ENCODE results near the gene DISP2.

DNA sequence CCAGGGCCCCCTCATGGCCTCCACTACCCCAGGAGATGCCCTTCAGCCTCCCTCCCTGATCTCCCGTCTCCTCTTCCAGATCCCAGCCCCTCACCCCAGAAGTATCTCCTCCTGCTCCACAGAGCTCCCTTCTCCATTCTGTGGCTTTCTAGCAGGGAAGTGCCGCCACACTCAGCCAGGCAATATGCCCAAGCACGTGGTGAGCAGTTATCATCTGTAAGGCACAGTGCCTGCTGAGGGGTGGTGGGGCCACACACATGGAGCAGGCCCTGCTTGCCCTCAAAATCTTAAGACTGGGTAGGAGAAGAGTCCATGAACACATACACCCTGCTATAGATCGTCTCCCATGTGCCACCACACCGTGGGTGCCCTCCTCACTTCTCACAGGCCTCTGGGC is 9.5 kb upstream of the DISP2 start:
- TF ChIP-seq, protein P1, sequence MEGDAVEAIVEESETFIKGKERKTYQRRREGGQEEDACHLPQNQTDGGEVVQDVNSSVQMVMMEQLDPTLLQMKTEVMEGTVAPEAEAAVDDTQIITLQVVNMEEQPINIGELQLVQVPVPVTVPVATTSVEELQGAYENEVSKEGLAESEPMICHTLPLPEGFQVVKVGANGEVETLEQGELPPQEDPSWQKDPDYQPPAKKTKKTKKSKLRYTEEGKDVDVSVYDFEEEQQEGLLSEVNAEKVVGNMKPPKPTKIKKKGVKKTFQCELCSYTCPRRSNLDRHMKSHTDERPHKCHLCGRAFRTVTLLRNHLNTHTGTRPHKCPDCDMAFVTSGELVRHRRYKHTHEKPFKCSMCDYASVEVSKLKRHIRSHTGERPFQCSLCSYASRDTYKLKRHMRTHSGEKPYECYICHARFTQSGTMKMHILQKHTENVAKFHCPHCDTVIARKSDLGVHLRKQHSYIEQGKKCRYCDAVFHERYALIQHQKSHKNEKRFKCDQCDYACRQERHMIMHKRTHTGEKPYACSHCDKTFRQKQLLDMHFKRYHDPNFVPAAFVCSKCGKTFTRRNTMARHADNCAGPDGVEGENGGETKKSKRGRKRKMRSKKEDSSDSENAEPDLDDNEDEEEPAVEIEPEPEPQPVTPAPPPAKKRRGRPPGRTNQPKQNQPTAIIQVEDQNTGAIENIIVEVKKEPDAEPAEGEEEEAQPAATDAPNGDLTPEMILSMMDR (IDR thresholded peaks at IDR 0.05; ENCODE audit: control extremely low read depth in 1 of 3, insufficient read depth in 1 of 3, low read depth in 1 of 3, low read length in 3 of 3) = no peak
- no peak for TF ChIP-seq NANOG (IDR thresholded peaks at IDR 0.05; ENCODE audit: insufficient read depth, low read depth, low read length, poor library complexity, severe bottlenecking)
- no peak for TF ChIP-seq EZH2 (IDR thresholded peaks at IDR 0.05; ENCODE audit: low read depth, low read length, severe bottlenecking)
- TF ChIP-seq CEBPB (IDR thresholded peaks at IDR 0.05; ENCODE audit: low read depth, low read length) = no peak
- no peak for TF ChIP-seq POLR2AphosphoS5 (IDR thresholded peaks at IDR 0.05; ENCODE audit: low read depth, low read length)
- TF ChIP-seq EGR1 (IDR thresholded peaks at IDR 0.05; ENCODE audit: borderline replicate concordance, low read depth, low read length) = no peak
- TF ChIP-seq BCL11A (IDR thresholded peaks at IDR 0.05; ENCODE audit: low read depth in 2 of 2, low read length in 2 of 2) = no peak
- no peak for TF ChIP-seq RNF2 (IDR thresholded peaks at IDR 0.05; ENCODE audit: borderline replicate concordance, low read depth, low read length, missing control alignments, poor library complexity, severe bottlenecking)
- TF ChIP-seq, protein P2, sequence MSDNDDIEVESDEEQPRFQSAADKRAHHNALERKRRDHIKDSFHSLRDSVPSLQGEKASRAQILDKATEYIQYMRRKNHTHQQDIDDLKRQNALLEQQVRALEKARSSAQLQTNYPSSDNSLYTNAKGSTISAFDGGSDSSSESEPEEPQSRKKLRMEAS (IDR thresholded peaks at IDR 0.05) = no peak

Measured in H1 (cell line).